K562 (cell line): ENCODE measurements around the gene ANKRD23. TPM values are rescaled to one million over a fixed set of nuclear protein-coding genes. Genes with fewer than 3 reads are reported as not detected.

Source experiments
- ATF7 ChIP-seq: fragments of 450-650 bp; IDR thresholded peaks from 2 replicates; pipeline ENCODE4 v1.7.1; 2014; ENCODE audit warnings: mild to moderate bottlenecking, moderate library complexity
- CCNT2 ChIP-seq: IDR thresholded peaks from 2 replicates; pipeline ENCODE4 v1.6.1; 2011; ENCODE audit warnings: borderline replicate concordance, low read depth, mild to moderate bottlenecking, moderate library complexity, mixed read lengths, low read length; ENCODE audit not compliant: insufficient read length; ENCODE audit errors: extremely low read depth
- DDX20 ChIP-seq: fragments of 450-650 bp; IDR thresholded peaks from 2 replicates; pipeline ENCODE4 v1.6.1; 2016; ENCODE audit warnings: missing genetic modification characterization, low read depth, mild to moderate bottlenecking, missing compliant biosample characterization, moderate library complexity
- FOS ChIP-seq: IDR thresholded peaks from 3 replicates; pipeline ENCODE4 v1.6.1; 2011; ENCODE audit not compliant: insufficient read length; ENCODE audit errors: extremely low read depth
- KDM1A ChIP-seq, 2 experiments: fragments of 450-650 bp; IDR thresholded peaks; 2 replicates each; pipeline ENCODE4 v1.6.1; 2016; ENCODE audit warnings: mild to moderate bottlenecking in 2 of 2
- KLF10 ChIP-seq: fragments of 250-450 bp; sonication (Bioruptor Pico); IDR thresholded peaks from 2 replicates; pipeline ENCODE4 v1.6.1; 2021; ENCODE audit warnings: matching md5 sums
- NFATC3 ChIP-seq: fragments of 450-650 bp; IDR thresholded peaks from 2 replicates; pipeline ENCODE4 v1.6.1; 2017; ENCODE audit warnings: mild to moderate bottlenecking
- NR2C1 ChIP-seq, 2 experiments: fragments of 450-650 bp; IDR thresholded peaks; 2 replicates each; pipeline ENCODE4 v1.6.1; 2017; ENCODE audit warnings: mild to moderate bottlenecking in 2 of 2, antibody characterized with exemption in 1 of 2, inconsistent platforms in 1 of 2, missing compliant biosample characterization in 1 of 2, missing genetic modification characterization in 1 of 2
- TCFL5 ChIP-seq: fragments of 250-450 bp; sonication (Bioruptor Pico); conservative IDR thresholded peaks from 2 replicates; pipeline ENCODE4 v1.6.1; 2021; ENCODE audit warnings: mild to moderate bottlenecking, moderate library complexity, matching md5 sums
- ZBED1 ChIP-seq: IDR thresholded peaks from 2 replicates; pipeline ENCODE4 v1.6.1; 2014
- ZBTB7A ChIP-seq: IDR thresholded peaks from 2 replicates; pipeline ENCODE4 v1.6.1; 2011; ENCODE audit warnings: low read depth, mild to moderate bottlenecking, low read length, moderate library complexity, borderline replicate concordance; ENCODE audit not compliant: control insufficient read depth
- ZNF232 ChIP-seq: sonication (generic); formaldehyde crosslinking; IDR thresholded peaks from 2 replicates; pipeline ENCODE4 v1.8.0; 2022; ENCODE audit warnings: mild to moderate bottlenecking, missing genetic modification reagents
- ZNF316 ChIP-seq: fragments of 450-650 bp; IDR thresholded peaks from 2 replicates; pipeline ENCODE4 v1.6.1; 2016
- ZNF384 ChIP-seq: IDR thresholded peaks from 2 replicates; pipeline ENCODE4 v1.6.1; 2012; ENCODE audit warnings: low read depth, low read length, improper control_type of control experiment
- ZZZ3 ChIP-seq: fragments of 450-650 bp; IDR thresholded peaks from 2 replicates; pipeline ENCODE4 v1.6.1; 2016; ENCODE audit warnings: antibody characterized with exemption, mild to moderate bottlenecking, moderate library complexity
- polyA plus RNA-seq, 8 experiments: library from polyadenylated mRNA; depleted of rRNA in 4 of 8; stranded (reverse) in 5 of 8; unstranded in 3 of 8; fragments of >200 nt; fragmentation: Nextera tagmentation in 2 of 8; fragmentation: Illumina TruSeq in 1 of 8; extraction: Ambion mirVana in 2 of 8; extraction: Trizol in 1 of 8; gene quantifications; 2 replicates each; pipeline versions ENCODE4 v1.2.1 to v1.2.3, GENCODE V29; 2011 to 2014; ENCODE audit warnings: inconsistent platforms in 1 of 8, missing spikeins in 1 of 8
- total RNA-seq, 7 experiments: library from RNA; depleted of rRNA in 6 of 7; stranded (reverse); fragments of >200 nt in 6 of 7; fragmentation: Illumina TruSeq in 2 of 7; extraction: Trizol in 2 of 7; gene quantifications; 2 replicates each; pipeline versions ENCODE4 v1.2.1 to v1.2.3, GENCODE V29; 2011 to 2021; ENCODE audit warnings: low replicate concordance in 1 of 7
- TF ChIP-seq, protein P1 (sequence below): sonication (generic); formaldehyde crosslinking; IDR thresholded peaks from 2 replicates; pipeline ENCODE4 v1.8.0; 2022; ENCODE audit warnings: missing genetic modification reagents, mild to moderate bottlenecking, borderline replicate concordance
- TF ChIP-seq, protein P2 (sequence below): sonication (generic); formaldehyde crosslinking; IDR thresholded peaks from 2 replicates; pipeline ENCODE4 v1.8.0; 2022; ENCODE audit warnings: mild to moderate bottlenecking, missing genetic modification reagents, borderline replicate concordance
- TF ChIP-seq, protein P3 (sequence below), 2 experiments: IDR thresholded peaks in 1 of 2; conservative IDR thresholded peaks in 1 of 2; 2 replicates each; pipeline ENCODE4 v1.6.1; 2016; ENCODE audit warnings: low read depth in 2 of 2, mild to moderate bottlenecking in 1 of 2, missing compliant biosample characterization in 1 of 2, missing genetic modification characterization in 1 of 2, moderate library complexity in 1 of 2
- TF ChIP-seq, protein P4 (sequence below): fragments of 250-450 bp; sonication (Bioruptor Pico); IDR thresholded peaks from 2 replicates; pipeline ENCODE4 v1.8.0; 2022; ENCODE audit warnings: inconsistent platforms

ANKRD23 gene
- total and polyA plus RNA-seq, 9 of the 15 experiments (the other 6 are each of a cell fraction or from before 2014, with no cell fraction given): 0.32 to 4.8 (median 2.8) TPM

DNA sequence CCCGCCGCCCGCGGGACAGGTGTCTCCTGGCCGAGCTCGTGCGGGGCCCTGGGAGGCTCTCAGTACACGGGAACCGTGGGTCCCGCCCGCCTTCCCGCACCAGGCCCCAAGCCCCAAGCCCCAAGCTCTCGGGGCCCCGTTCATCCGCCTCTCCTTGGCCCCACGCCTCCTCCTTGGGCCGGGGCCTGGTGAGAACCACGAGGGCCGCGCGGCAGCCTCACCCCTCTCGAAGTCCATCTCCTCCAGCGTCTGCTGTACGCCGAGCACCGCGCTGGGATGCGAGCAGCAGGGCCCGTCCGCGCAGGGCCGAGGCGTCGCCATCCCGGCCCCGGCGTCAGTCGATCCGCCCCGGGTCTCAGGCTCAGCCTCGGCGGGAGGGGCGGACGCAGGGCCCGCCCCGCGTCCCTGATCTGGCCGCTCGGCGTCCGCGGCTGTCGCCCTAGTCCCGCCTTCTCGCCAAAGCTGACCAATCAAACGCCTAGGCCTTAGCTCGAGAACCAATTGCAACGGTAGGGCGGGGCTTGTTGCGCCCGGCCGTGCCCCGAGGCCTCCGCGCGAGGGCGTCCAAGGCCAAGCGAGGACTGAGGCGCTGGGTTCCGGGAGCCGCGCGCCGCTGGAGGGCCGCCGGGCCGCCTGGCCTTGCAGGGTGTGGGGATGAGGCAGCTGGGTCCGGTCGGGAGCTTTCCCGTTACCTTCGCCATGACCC lies 14.0 kb upstream of the ANKRD23 start, which contains the start of gene ANKRD39 (continued):
- TF ChIP-seq, protein P1, sequence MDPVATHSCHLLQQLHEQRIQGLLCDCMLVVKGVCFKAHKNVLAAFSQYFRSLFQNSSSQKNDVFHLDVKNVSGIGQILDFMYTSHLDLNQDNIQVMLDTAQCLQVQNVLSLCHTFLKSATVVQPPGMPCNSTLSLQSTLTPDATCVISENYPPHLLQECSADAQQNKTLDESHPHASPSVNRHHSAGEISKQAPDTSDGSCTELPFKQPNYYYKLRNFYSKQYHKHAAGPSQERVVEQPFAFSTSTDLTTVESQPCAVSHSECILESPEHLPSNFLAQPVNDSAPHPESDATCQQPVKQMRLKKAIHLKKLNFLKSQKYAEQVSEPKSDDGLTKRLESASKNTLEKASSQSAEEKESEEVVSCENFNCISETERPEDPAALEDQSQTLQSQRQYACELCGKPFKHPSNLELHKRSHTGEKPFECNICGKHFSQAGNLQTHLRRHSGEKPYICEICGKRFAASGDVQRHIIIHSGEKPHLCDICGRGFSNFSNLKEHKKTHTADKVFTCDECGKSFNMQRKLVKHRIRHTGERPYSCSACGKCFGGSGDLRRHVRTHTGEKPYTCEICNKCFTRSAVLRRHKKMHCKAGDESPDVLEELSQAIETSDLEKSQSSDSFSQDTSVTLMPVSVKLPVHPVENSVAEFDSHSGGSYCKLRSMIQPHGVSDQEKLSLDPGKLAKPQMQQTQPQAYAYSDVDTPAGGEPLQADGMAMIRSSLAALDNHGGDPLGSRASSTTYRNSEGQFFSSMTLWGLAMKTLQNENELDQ (CRISPR knock-in tag): no peak
- TF ChIP-seq FOS (peak; percentile 99), KDM1A (IDR thresholded peaks at IDR 0.05) (no peak), NR2C1 (IDR thresholded peaks at IDR 0.05) (no peak), NR2C1 (tag; IDR thresholded peaks at IDR 0.05) (no peak), ZBED1 (peak; percentile 25; the same call in 1 of the 2 replicates), ZZZ3 (no peak), KLF10 (CRISPR knock-in tag) (no peak), ZNF232 (CRISPR knock-in tag) (no peak), NFATC3 (no peak), ZNF316 (no peak), TCFL5 (CRISPR knock-in tag) (no peak), CCNT2 (peak; percentile 97), ZBTB7A (peak; percentile 59; the same call in 1 of the 2 replicates), DDX20 (tag) (no peak), ATF7 (peak; percentile 82), ZNF384 (no peak)
- TF ChIP-seq, protein P2, sequence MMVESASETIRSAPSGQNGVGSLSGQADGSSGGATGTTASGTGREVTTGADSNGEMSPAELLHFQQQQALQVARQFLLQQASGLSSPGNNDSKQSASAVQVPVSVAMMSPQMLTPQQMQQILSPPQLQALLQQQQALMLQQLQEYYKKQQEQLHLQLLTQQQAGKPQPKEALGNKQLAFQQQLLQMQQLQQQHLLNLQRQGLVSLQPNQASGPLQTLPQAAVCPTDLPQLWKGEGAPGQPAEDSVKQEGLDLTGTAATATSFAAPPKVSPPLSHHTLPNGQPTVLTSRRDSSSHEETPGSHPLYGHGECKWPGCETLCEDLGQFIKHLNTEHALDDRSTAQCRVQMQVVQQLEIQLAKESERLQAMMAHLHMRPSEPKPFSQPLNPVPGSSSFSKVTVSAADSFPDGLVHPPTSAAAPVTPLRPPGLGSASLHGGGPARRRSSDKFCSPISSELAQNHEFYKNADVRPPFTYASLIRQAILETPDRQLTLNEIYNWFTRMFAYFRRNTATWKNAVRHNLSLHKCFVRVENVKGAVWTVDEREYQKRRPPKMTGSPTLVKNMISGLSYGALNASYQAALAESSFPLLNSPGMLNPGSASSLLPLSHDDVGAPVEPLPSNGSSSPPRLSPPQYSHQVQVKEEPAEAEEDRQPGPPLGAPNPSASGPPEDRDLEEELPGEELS: no peak
- TF ChIP-seq, protein P3, sequence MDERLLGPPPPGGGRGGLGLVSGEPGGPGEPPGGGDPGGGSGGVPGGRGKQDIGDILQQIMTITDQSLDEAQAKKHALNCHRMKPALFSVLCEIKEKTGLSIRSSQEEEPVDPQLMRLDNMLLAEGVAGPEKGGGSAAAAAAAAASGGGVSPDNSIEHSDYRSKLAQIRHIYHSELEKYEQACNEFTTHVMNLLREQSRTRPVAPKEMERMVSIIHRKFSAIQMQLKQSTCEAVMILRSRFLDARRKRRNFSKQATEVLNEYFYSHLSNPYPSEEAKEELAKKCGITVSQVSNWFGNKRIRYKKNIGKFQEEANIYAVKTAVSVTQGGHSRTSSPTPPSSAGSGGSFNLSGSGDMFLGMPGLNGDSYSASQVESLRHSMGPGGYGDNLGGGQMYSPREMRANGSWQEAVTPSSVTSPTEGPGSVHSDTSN (CRISPR knock-in tag; IDR thresholded peaks at IDR 0.05; ENCODE audit: low read depth): no peak
- TF ChIP-seq, protein P3 (tag; conservative IDR thresholded peaks at IDR 0.05; ENCODE audit: low read depth): no peak
- TF ChIP-seq, protein P4, sequence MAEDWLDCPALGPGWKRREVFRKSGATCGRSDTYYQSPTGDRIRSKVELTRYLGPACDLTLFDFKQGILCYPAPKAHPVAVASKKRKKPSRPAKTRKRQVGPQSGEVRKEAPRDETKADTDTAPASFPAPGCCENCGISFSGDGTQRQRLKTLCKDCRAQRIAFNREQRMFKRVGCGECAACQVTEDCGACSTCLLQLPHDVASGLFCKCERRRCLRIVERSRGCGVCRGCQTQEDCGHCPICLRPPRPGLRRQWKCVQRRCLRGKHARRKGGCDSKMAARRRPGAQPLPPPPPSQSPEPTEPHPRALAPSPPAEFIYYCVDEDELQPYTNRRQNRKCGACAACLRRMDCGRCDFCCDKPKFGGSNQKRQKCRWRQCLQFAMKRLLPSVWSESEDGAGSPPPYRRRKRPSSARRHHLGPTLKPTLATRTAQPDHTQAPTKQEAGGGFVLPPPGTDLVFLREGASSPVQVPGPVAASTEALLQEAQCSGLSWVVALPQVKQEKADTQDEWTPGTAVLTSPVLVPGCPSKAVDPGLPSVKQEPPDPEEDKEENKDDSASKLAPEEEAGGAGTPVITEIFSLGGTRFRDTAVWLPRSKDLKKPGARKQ: no peak
